Measurements from ENCODE around the gene MBTPS1.
"Not testable (repeated sequence)": the region's sequence is repeated elsewhere in the genome, so short reads cannot be mapped to it uniquely, and the experiment has no call there.

MBTPS1 gene

DNA sequence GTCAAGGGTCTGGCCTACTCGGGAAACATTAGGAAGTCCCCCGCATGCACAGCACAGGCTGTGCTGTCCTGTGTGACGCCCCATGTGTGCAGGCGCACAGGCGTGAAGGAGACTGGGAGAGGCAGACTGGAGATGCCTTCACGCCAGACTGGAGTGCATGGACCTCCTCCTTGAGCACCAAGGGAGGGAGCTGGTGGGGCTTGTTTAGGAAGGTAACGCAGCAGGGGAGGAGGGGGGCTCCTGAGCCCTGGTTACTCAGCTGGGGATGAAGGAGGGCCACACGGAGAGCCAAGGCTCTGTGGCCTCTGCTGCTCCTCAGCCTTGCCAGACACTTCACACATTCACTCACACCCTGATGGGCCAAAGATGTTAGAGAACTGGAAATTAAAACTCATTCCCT, 20.5 kb upstream of the MBTPS1 start:
- DNase-seq (ENCODE audit: low read depth in 2 of 2) = no peak

DNA sequence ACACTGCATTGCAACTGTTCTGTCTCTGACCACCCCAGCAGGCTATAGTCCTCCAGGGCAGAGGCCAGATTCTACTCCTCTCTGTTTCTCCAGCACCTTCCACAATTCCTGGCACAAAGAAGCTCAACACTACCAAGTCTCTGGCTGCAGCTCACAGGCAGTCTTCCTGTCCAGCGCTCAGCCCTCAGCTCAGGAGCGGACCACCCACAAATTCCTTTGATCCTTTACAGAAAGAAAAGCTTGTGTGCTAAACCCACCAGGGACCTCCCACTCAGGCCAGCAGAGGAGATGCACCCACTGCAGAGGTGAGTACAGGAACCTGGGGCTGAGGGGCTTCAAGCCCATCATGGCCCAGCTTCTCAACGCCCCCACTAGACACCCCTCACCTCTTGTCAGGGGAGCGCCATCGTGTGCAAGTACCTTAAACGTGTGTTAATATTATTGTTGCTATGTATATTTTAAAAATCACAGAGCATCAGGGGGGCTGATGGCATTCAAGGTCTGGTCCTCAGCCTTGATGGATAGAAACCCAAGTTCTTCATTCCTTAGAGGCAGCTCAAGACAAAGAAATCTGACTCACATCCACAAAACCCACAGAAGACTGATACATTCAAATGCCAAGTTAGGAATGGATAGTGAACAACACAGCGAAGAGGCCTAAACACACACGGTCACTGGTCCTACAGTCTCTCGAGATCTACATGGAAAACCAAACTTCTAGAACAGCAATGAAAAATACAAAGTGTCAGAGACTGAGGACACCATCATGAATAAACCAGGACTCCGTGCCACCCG, 19.8 kb upstream of the MBTPS1 start:
- no peak for DNase-seq (ENCODE audit: low read depth in 2 of 2)

DNA sequence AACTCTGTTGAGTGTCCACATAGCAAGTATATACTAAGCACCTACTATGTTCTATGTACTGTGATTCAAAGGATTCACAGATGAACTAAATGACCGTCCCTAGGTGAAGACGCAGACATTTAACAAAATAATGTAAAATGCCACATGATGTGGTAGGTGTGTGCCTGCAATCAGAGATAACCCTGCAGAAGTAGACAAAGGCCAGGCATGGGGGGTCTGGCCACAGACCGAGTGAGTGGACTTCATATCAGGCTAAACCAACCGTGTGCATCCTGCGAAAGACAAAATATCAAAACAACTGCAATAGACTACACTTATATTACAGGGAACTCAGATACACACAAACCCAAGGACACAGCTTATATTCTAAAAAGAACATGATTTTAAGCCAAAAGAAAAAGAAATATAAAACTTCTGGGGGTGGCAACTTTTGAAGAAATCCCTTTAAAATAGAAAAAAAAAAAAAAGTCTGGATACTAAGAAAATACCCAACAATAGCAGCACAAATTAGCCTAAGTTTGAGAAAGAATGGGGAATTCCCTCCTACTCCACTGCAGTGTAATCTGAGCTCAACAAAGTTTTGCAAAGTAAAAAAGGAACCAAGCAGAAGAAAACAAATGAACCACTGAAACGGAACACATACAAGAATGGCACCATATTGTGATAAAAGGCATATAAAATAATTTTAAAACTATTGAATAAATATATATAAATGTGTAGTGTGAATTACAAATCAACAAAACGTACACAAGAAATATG, 16.0 kb upstream of the MBTPS1 start:
- no peak for DNase-seq (ENCODE audit: low read depth in 2 of 2)

DNA sequence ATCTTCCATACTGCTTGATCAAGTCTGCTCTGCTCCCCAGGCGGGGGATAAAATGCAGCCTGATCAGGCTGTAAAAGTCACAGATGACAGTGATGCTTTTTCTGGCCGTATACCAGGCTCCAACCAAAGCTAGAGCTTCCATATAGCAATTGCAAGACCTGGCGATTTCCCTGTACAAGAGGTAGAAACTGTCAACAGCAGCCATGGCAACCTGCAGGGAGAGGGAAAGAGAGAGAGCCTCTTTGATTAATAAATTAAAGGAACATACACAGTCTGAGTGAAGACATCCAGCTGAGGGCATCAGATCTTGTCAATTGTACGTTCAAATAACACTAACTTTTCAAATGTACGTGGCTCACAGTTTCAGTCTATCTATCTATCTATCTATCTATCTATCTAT, 14.4 kb upstream of the MBTPS1 start:
- no peak for DNase-seq (ENCODE audit: low read depth in 2 of 2)

DNA sequence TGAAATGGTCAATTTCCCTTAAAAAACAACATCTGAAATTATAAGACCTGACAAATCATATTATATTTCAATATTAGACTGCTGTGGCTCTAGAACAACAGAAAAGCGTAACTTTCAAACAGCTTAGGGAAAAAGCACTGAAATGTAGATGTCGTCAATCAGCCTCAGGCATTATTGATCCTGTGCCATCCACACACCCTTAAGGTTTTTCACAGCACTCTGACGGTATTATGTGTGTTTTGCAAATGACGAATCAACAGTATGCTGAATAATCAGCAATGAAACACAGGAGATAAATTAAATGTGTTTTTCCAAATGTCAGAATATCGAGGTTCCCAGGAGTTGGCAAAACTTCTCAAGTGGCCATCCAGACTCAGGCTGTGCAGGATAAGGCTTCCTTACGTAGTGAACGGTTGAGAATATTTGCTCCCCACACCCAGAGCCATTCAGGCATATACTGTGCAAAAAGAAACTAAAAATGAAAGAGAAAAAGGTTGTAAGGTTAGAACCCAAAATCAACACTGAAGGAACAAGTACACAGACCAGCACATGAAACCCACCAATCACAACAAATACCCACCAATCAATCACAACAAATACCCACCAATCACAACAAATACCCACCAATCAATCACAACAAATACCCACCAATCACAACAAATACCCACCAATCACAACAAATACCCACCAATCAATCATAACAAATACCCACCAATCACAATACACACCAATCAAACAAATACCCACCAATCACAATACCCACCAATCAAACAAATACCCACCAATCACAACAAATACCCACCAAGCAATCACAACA, 7.7 kb upstream of the MBTPS1 start:
- no peak for DNase-seq (ENCODE audit: low read depth in 2 of 2)

DNA sequence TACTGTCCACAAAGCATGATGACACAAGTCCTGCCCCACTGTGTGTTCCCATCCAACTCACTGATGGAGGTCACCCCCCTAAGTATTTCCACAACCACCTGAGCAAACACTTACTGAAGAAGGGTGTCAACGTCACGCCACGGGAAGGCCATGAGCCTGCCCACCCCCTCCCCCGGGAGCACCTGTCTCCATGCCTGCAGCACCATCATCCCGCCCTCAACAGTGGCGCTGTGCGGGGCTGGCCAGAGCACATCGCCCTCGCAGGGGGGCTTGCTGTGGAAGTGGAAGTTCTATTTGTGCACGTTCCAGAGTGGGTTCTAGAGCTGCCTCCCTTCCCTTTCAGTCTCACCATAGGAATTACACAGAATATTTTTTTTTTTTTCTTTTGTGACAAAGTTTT, 4.3 kb upstream of the MBTPS1 start:
- DNase-seq (ENCODE audit: low read depth in 2 of 2) = no peak

DNA sequence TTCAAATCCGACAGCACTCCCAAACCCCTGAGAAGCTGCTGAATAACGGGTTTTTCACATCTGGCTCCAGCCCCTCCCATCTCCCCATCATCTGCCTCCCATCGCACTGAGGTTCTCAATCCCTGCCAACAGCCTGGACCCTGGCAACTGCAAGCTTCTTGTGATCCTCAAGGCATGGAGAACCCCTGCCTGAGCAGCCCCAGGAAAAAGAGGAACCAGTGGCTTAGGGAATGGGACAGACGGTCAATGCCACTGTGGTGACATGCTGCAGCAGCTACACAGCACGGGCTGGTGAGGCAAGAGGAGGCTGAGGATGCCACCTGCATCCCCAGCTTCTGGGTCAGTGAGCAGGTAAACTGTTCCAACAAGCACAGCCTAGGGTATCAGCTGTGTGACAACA, 3.3 kb upstream of the MBTPS1 start:
- no peak for DNase-seq (ENCODE audit: low read depth in 2 of 2)

DNA sequence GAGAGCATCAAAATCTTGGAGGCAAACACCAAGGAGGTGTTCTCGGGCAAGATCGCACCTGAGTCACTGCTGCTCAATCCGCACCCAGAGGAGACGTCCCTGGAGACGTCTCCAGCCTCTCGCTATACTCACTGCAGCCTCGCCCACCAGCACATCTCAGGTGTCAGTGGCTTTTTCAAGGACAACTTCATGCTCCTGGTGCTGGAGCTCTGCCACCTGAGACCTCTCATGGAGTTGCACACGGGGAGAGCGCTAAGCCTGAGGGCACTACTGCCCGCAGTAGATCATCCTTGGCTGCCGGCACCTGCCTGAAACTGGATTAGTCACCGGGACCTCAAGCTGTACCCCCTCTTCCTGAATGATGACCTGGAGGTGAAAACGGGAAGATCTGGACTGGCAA, 2.6 kb upstream of the MBTPS1 start:
- DNase-seq (ENCODE audit: low read depth in 2 of 2) = no peak

DNA sequence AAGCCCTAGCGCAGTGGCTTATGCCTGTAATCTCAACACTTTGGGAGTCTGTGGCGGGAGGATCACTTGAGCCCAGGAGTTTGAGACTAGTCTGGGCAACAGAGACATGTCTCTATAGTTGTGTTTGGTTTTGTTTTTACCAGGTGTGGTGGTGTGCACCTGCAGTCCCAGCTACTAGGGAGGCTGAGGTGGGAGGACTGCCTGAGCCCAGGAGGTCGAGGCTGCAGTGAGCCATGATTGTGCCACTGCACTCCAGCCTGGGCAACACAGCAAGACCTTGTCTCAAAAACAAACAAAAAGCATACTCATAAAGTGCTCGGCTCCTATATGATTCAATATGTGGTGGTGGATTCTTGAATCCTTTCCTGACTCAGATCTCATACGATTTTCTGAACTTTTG, 1.6 kb upstream of the MBTPS1 start:
- not testable (repeated sequence) for DNase-seq (ENCODE audit: low read depth in 2 of 2)

DNA sequence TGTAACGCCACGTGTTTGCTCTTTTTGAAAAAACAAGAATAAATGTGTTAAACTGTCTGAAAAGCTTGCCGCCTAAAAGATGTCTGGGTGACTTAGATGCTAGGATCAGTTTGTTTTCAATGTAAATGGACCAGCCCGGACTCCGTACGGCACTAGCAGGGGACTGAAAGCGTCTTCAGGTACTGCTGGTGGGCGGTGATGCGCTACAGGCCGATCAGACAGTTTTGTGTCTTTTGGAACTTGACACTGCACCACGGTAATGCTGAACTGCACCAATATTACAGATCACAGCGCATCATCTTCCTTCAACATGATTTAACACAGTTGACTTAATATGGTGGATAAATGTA, 727 bp upstream of the MBTPS1 start:
- DNase-seq (ENCODE audit: low read depth in 2 of 2) = no peak

DNA sequence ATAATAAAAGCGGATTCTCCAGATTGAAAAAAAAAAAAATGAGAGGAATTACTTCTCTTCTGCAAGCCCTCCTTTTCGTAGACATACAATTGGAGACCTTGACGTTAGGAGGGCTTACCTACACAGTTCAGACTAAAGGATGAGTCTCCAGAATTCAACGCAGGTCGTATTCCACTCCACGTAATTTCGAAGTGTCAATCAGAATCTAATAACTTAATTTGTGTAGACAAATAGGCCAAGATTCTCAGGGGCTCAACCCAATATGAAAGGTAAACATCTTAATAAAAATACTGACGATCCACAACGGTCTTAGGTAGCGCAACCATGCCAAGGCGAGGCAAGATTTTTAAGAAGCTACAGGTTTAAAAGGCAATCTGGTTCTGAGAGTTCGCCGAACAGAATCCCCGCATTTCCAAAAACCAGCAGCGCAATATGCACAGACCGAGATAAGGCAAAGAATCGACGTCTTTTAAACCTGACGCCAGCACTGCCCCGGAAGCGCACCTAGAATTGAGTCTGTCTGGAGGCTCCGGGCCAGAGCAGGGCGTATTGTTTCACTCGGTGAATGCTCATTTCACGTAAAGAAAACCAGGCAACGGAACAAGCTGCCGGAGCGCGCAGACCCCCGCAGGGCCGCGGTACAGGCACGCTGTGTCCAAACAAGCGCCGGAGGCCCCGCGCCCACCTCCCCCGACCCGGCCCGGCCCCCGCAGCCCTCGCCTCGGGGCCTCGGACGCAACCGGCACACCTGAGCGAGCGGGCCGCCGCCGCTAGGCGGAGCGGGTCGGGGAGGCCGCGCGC, 623 bp downstream of the MBTPS1 start:
- DNase-seq (ENCODE audit: low read depth in 2 of 2) = peak in 1 of 2 donors; percentile 20

DNA sequence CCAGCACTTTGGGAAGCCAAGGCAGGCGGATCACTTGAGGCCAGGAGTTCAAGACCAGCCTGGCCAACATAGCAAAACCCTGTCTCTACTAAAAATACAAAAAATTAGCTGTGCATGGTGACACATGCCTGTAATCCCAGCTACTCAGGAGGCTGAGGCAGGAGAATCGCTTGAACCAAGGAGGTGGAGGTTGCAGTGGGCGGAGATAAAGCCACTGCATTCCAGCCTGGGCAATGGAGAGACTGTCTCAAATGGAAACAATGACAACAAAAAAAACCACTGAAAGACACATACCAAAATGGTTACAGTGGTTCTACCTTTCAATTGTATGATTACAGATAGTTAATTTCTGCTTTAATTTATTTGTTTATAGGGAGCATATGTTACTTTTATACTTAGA, 4.8 kb downstream of the MBTPS1 start:
- DNase-seq (ENCODE audit: low read depth in 2 of 2) = not testable (repeated sequence)

DNA sequence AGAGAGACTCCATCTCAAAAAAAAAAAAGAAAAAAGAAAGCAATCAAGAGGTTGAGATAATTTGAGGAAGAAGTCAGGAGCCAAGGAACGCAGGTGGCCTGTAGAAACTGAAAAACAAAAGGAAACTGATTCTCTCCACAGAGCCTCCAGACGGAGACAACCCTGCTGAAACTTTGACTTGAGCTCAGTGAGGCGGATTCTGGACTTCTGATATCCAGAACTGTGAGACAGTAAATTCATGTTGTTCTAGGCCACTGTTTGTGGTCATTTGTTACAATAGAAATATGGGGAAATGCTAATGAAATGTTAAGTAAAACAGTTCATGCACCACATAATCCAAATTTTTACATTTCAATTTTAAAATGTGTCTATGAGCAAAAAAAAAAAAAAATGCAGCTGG, 5.2 kb downstream of the MBTPS1 start:
- no peak for DNase-seq (ENCODE audit: low read depth in 2 of 2)

DNA sequence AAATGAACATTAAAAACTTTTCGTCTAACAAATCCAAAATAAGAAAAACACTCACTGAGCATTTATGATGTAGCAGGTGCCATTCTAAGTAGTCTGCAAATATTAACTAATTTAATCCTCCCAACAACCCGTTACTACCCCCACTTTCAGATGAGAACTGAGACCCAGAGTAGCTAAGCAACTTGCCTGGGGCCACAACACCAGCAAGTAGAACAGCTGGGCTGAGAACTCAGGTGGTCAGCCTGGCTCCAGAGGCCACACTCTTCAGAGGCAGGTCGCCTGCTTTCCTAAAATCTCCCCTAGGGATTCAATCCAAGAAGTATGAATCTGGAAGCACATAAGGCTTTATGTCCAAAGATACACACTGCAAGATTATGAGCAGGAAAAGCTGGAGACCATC, 6.2 kb downstream of the MBTPS1 start:
- no peak for DNase-seq (ENCODE audit: low read depth in 2 of 2)

DNA sequence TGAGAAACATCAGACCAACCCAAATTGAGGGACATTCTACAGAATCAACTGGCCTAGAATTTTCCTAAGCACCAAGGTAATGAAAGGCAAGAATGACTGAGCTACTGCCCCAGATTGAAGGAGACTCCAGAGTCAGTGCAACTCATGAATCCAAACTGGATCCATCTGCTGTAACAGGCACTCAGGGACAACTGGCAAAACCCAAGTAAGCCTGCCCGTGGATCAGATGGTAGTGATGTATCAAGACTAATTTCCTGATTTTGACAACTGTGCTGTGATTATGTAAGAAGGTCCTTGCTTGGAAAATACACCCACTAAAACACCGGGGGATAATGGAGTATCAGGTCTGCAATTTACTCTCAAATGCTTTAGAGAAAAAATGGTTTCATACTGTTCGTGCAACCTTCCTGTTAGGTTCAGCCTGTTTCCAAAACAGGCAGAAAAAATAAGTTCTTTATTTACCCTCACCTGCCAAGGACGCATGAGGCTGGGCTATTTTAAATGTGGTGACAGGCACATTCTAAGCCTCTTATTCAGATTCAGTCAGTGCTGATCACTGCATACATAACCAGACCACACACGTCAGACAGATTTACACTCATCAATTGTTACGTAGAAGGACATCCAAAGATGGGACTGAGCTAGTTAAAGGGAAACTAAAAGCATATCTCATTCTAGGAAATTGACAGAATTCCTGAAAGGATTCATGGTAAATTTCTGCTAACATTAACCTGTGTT, 7.0 kb downstream of the MBTPS1 start:
- no peak for DNase-seq (ENCODE audit: low read depth in 2 of 2)

DNA sequence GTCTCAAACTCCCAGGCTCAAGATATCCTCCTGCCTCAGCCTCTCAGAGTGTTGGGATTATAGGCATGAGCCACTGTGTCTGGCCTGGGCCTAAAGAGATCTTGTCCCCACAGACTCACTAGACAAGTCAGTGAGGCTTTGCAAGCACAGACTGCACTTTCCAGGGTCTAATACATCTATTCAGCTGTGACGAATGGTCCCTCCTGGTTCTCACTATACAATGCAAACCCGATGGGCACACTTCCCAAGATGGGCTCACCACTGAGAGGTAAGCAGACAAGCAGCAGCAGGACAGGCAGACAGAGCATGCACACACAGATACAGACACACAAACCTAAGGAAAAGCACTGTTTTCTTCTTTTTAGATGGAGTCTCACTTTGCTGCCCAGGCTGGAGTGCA, 8.8 kb downstream of the MBTPS1 start:
- no peak for DNase-seq (ENCODE audit: low read depth in 2 of 2)

DNA sequence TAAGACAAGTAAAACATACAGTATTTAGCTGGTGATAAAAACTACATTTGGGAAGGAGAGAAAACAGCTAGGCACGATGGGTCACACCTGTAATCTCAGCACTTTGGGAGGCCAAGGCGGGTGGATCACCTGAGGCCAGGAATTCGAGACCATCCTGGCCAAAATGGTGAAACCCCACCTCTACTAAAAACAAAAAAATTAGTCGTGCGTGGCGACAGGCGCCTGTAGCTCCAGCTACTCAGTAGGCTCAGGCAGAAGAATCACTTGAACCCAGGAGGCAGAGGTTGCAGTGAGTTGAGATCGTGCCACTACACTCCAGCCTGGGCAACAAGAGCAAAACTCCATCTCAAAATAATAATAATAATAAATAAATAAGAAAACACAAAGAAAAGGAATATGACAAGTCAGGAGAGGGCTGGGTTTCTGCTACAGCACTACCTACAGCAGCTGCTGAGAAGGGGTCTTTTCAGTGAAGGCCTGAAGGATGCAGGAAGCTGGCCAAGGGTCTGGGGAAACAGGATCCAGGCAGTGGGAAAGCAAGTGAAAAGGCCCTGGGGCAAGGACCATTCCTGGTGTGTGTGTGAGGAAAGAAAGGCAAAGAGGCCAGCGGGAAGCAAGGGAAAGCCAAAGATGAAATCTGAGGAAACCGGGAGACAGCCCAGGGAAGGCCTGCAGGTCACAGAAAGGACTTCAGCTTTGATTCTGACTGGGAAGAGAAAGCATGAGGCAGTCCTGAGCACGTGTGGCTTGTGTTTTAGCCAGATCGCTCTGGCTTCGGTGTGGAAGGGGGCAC, 10.6 kb downstream of the MBTPS1 start:
- no peak for DNase-seq (ENCODE audit: low read depth in 2 of 2)

DNA sequence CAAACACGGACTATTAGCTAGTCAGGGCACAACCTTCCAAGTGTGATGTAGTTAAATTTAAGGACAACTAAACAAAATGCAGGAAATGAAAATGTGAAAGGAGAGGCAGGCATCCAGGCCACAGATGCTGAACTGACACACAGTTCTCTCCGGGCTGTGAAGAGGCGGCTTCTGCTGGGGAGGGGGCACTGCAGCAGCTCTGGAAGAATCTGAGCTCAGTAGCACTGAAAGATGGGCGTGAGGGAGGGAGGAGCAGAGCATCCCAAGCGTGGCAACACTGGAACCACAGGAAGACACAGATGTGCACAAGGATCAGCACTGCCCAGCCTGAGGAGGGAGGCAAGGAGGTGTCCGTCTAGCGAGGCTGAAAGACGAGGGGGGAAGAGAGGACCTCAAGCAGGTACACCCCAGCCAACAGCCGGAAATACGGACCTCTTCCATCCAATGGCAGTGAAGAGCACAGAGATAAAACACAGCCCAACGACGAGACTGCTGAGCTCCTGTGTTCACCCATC, 11.4 kb downstream of the MBTPS1 start:
- no peak for DNase-seq (ENCODE audit: low read depth in 2 of 2)

DNA sequence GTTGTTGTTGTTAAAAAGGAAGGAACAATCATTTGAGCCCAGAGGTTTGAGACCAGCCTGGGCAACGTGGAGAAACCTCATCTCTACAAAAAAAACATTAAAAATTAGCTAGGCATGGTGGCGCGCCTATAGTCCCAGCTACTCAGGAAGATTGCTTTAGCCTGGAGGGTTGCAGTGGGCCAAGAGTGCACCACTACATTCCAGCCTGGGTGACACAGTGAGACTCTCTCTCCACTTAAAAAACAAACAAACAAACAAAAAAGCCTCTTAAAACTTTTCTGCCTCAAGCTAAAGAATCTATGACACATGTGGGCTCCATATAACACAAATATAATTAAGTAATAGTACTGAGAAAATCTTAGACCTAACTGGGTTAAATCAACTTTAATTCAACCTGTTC, 12.5 kb downstream of the MBTPS1 start:
- DNase-seq (ENCODE audit: low read depth in 2 of 2) = no peak

DNA sequence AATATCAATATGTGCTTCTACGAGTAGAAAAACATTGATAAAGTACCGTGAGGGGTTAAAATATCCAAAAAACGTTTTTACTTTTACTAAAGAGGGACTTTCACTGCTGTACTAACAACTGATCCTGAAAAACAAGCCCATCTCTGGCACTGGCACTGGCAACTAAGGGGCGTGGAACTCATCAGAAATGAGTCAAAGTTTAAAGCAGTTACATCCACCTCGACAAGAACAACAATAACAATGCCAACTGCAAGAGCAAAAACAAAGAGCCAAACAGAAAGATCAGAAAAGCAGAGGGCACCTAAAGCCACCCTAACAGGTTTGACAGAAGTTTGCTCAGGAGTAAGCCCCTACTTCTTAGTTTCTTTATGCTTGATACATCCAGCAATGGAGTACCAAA, 13.1 kb downstream of the MBTPS1 start:
- no peak for DNase-seq (ENCODE audit: low read depth in 2 of 2)
